GM12891 (cell line): ENCODE results near the gene KHK.

Experiments
- DNase-seq: peaks from one replicate; pipeline ENCODE4 v3.0.0; 2011; ENCODE audit warnings: low spot score; ENCODE audit not compliant: insufficient read length
- FAIRE-seq: peaks from 2 replicates; lab custom pipeline; 2011; peaks lifted over from hg19 to GRCh38; lab: Jason Lieb, UNC
- PAX5 ChIP-seq: IDR thresholded peaks from 2 replicates; pipeline ENCODE4 v1.6.1; 2011; ENCODE audit warnings: low read length, moderate library complexity, mild to moderate bottlenecking; ENCODE audit not compliant: insufficient read depth, severe bottlenecking
- POLR2A ChIP-seq: IDR thresholded peaks from 2 replicates; pipeline ENCODE4 v1.6.1; 2011; ENCODE audit warnings: low read depth, low read length, control low read depth
- POLR2AphosphoS5 ChIP-seq: IDR thresholded peaks from 2 replicates; pipeline ENCODE4 v1.6.1; 2011; ENCODE audit warnings: low read depth, low read length, control low read depth
- POU2F2 ChIP-seq: IDR thresholded peaks from 2 replicates; pipeline ENCODE4 v1.6.1; 2011; ENCODE audit warnings: low read depth, mild to moderate bottlenecking, control low read depth, low read length, moderate library complexity
- SPI1 ChIP-seq: IDR thresholded peaks from 2 replicates; pipeline ENCODE4 v1.6.1; 2011; ENCODE audit warnings: low read depth, low read length, control low read depth
- TAF1 ChIP-seq: IDR thresholded peaks from 2 replicates; pipeline ENCODE4 v1.6.1; 2011; ENCODE audit warnings: low read depth, low read length, control low read depth

The KHK gene

GRCh38 chr2:27081984-27082772, 4.4 kb upstream of the KHK start:
- no peak for FAIRE-seq
- TF ChIP-seq PAX5: no peak
- DNase-seq: no peak

DNA sequence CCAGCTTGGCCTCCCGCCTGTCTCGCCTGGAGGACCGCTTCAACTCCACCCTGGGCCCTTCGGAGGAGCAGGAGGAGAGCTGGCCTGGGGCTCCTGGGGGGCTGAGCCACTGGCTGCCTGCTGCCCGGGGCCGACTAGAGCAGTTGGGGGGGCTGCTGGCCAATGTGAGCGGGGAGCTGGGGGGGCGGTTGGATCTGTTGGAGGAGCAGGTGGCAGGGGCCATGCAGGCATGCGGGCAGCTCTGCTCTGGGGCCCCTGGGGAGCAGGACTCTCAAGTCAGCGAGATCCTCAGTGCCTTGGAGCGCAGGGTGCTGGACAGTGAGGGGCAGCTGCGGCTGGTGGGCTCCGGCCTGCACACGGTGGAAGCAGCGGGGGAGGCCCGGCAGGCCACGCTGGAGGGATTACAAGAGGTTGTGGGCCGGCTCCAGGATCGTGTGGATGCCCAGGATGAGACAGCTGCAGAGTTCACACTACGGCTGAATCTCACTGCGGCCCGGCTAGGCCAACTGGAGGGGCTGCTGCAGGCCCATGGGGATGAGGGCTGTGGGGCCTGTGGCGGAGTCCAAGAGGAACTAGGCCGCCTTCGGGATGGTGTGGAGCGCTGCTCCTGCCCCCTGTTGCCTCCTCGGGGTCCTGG, 3.7 kb upstream of the KHK start:
- DNase-seq (no peak), FAIRE-seq (no peak)
- TF ChIP-seq SPI1 (no peak), POU2F2 (no peak), POLR2A (no peak), POLR2AphosphoS5 (no peak), PAX5 (no peak), TAF1 (no peak)

DNA sequence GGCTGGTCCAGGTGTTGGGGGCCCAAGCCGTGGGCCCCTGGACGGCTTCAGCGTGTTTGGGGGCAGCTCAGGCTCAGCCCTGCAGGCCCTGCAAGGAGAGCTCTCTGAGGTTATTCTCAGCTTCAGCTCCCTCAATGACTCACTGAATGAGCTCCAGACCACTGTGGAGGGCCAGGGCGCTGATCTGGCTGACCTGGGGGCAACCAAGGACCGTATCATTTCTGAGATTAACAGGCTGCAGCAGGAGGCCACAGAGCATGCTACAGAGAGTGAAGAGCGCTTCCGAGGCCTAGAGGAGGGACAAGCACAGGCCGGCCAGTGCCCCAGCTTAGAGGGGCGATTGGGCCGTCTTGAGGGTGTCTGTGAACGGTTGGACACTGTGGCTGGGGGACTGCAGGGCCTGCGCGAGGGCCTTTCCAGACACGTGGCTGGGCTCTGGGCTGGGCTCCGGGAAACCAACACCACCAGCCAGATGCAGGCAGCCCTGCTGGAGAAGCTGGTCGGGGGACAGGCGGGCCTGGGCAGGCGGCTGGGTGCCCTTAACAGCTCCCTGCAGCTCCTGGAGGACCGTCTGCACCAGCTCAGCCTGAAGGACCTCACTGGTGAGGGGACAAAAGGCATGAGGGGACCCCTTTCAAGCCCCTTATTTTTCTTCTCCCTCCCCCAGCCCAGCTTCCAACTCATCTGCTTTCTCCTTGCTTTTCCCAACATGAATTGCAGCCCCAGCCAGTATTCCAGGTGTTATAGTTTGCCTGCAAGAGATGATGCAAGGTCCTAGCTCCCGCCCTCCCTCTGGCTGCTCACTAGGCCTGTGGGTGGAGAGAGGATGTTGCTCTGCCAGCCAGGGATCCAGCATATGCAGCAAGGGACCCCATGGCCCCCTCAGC, 2.9 kb upstream of the KHK start:
- TF ChIP-seq PAX5: no peak
- DNase-seq: no peak
- FAIRE-seq: no peak

GRCh38 chr2:27084297-27085061, 2.1 kb upstream of the KHK start:
- no peak for FAIRE-seq
- TF ChIP-seq POU2F2 (no peak), PAX5 (no peak), SPI1 (no peak), TAF1 (no peak), POLR2AphosphoS5 (no peak), POLR2A (no peak)

GRCh38 chr2:27085062-27085672, 1.4 kb upstream of the KHK start:
- no peak for DNase-seq
- no peak for FAIRE-seq
- TF ChIP-seq PAX5: no peak
- TF ChIP-seq POLR2A: no peak
- no peak for TF ChIP-seq POU2F2
- no peak for TF ChIP-seq TAF1
- no peak for TF ChIP-seq POLR2AphosphoS5
- TF ChIP-seq SPI1: no peak

More at GRCh38 chr2:27084297-27085061, 2.1 kb upstream of the KHK start:
- no peak for DNase-seq

GRCh38 chr2:27085673-27086089, 891 bp upstream of the KHK start:
- DNase-seq: no peak
- peak; percentile 85 for FAIRE-seq
- TF ChIP-seq SPI1 (no peak), POLR2AphosphoS5 (no peak), TAF1 (no peak)

GRCh38 chr2:27086090-27086723, 365 bp upstream of the KHK start:
- DNase-seq (peak; percentile 99), FAIRE-seq (peak; percentile 89)
- TF ChIP-seq POU2F2 (no peak), POLR2A (0 out of 2 replicates have a peak, but pooled peaks have one; percentile 32), PAX5 (no peak)

GRCh38 chr2:27087823-27088410, 1.3 kb downstream of the KHK start:
- no peak for TF ChIP-seq PAX5
- no peak for TF ChIP-seq SPI1
- no peak for TF ChIP-seq POLR2A
- TF ChIP-seq POLR2AphosphoS5: no peak
- no peak for TF ChIP-seq POU2F2
- no peak for TF ChIP-seq TAF1
- FAIRE-seq (no peak), DNase-seq (no peak)
